Cardiac fibroblast (primary cell): ENCODE results near the gene RFTN2.

Experiments used
- DNase-seq, 2 donors: peaks; one replicate each; pipeline versions ENCODE4 v3.0.0 to v3.0.0-alpha.2; 2010; ENCODE audit warnings: low read depth in 2 of 2
- H3K4me3 ChIP-seq, 2 donors: replicated peaks in 1 of 2; 1 replicate in 1 of 2; 2 replicates in 1 of 2; pipeline ENCODE4 v1.5.1; 2011; ENCODE audit warnings: low read depth in 2 of 2, low read length in 2 of 2, mild to moderate bottlenecking in 2 of 2, moderate library complexity in 1 of 2
- TF ChIP-seq, protein P1 (sequence below): IDR thresholded peaks from one replicate; pipeline ENCODE4 v1.5.1; 2011; ENCODE audit warnings: low read depth, mild to moderate bottlenecking, low read length, inconsistent platforms

The RFTN2 gene

DNA sequence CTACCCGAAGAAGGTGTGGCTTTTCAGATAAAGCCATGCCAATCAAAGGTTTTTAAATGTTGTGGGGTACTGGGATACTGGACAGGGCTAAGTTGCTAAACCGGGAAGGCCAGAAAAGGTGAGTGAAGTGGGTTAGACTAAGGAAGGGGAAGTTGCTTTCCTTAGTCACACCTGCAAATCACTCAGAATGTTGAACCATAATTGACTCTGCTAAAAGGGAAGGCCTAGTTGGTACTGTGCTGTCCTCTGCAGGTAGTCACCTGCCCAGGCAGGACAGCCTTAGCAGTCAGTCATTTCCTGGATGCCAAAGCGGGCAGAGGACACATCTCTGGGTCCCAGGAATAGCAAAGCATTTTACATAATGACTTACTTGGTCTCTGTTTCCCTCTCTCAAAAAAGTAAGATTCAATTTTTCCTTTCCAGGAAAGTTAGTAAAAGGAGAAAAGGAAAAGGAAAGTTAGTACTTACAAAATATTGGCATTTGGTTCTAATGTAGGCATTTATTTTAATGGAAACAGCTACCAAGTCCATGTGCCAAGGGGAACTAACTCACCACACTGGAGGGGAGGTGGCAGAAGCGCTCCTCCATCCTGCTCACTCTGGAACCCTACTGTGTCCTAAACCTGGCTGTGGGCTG is 60.3 kb downstream of the RFTN2 start:
- no peak for DNase-seq
- H3K4me3 ChIP-seq: no peak overlapping the region

GRCh38 chr2:197614532-197614931 is 60.9 kb downstream of the RFTN2 start:
- no peak for DNase-seq
- TF ChIP-seq, protein P1, sequence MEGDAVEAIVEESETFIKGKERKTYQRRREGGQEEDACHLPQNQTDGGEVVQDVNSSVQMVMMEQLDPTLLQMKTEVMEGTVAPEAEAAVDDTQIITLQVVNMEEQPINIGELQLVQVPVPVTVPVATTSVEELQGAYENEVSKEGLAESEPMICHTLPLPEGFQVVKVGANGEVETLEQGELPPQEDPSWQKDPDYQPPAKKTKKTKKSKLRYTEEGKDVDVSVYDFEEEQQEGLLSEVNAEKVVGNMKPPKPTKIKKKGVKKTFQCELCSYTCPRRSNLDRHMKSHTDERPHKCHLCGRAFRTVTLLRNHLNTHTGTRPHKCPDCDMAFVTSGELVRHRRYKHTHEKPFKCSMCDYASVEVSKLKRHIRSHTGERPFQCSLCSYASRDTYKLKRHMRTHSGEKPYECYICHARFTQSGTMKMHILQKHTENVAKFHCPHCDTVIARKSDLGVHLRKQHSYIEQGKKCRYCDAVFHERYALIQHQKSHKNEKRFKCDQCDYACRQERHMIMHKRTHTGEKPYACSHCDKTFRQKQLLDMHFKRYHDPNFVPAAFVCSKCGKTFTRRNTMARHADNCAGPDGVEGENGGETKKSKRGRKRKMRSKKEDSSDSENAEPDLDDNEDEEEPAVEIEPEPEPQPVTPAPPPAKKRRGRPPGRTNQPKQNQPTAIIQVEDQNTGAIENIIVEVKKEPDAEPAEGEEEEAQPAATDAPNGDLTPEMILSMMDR: no peak
- no peak overlapping the region for H3K4me3 ChIP-seq

More for the DNA sequence above, 60.3 kb downstream of the RFTN2 start:
- TF ChIP-seq, protein P1: no peak

GRCh38 chr2:197613509-197613987 is 61.8 kb downstream of the RFTN2 start:
- TF ChIP-seq, protein P1: no peak
- peak; percentile 51 to 72 for DNase-seq
- no peak overlapping the region for H3K4me3 ChIP-seq

GRCh38 chr2:197606180-197606579 is 69.2 kb downstream of the RFTN2 start:
- H3K4me3 ChIP-seq: no peak overlapping the region
- no peak for DNase-seq
- TF ChIP-seq, protein P1: no peak

DNA sequence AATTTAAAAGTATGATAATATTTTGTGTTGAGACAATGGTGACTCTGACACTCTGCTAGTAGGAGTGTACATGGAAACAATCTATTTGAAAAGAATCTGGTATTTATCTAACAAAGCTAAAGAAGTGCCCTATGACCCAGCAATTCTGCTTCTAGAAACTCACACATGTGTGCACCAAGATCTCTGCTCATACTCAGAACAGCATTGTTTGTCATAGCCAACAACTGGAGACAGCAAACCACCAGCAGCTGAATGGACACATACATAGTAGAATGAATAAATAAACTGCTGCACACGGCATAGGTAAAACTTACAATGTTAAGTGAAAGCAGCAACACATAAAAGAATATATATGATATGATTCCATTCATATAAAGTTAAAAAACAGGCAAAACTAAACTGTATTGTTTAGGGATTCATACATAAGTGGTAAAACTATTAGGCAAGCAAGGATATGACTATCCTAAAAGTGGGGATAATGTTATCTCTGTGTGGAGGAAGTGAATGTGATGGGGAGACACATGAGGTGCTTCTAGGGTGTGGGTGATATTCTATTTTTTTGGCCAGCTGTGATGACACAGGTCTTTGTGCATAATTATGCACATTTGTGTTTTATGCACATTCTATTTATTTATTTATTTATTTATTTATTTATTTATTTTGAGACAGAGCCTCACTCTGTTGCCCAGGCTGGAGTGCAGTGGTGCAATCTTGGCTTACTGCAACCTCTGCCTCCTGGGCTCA is 71.1 kb downstream of the RFTN2 start:
- no peak overlapping the region for H3K4me3 ChIP-seq
- DNase-seq: no peak
- TF ChIP-seq, protein P1: no peak

- TF ChIP-seq, protein P1: no peak
Observed at GRCh38 chr2:197601726-197602125, 73.7 kb downstream of the RFTN2 start.

More at GRCh38 chr2:197601726-197602125, 73.7 kb downstream of the RFTN2 start:
- H3K4me3 ChIP-seq: no peak overlapping the region
- DNase-seq: no peak
